H1 (cell line): ENCODE data around the gene BTRC. TPM values are rescaled to one million over a fixed set of nuclear protein-coding genes. Genes with fewer than 3 reads are reported as not detected.

ENCODE experiments used
- CTCF ChIA-PET: fragments of 300-600 bp; sonication (Branson Sonifier 250); formaldehyde crosslinking; loops from one replicate; lab custom pipeline; 2021; ENCODE audit not compliant: partially characterized antibody; lab: Charles Lee
- POLR2A ChIA-PET: fragments of 300-600 bp; sonication (Branson Sonifier 250); formaldehyde crosslinking; loops from one replicate; lab custom pipeline; 2021; ENCODE audit warnings: inconsistent platforms; ENCODE audit not compliant: partially characterized antibody; lab: Charles Lee
- DNase-seq, 2 experiments: peaks; one replicate each; pipeline versions ENCODE4 v3.0.0 to v3.0.0-alpha.2; 2010 to 2022; ENCODE audit warnings: low spot score in 2 of 2, low read depth in 1 of 2, mixed read lengths in 1 of 2
- FAIRE-seq: peaks from 2 replicates; lab custom pipeline; 2011; peaks lifted over from hg19 to GRCh38; lab: Jason Lieb, UNC
- H2AFZ ChIP-seq: 2 replicates; pipeline ENCODE4 v1.8.1; 2012; ENCODE audit warnings: low read length, inconsistent platforms
- H2AK5ac ChIP-seq: 2 replicates; pipeline ENCODE4 v1.6.1; 2013; ENCODE audit warnings: low read depth, low read length
- H2BK120ac ChIP-seq: replicated peaks from 2 replicates; pipeline ENCODE3; 2013; ENCODE audit warnings: low read depth, low read length, inconsistent platforms
- H2BK12ac ChIP-seq: 2 replicates; pipeline ENCODE4 v1.6.1; 2013; ENCODE audit warnings: low read depth, low read length
- H2BK15ac ChIP-seq: 2 replicates; pipeline ENCODE4 v1.6.1; 2013; ENCODE audit warnings: low read length
- H2BK20ac ChIP-seq: 2 replicates; pipeline ENCODE4 v1.6.1; 2013; ENCODE audit warnings: low read length
- H2BK5ac ChIP-seq: 2 replicates; pipeline ENCODE4 v1.6.1; 2013; ENCODE audit warnings: low read depth, low read length
- H3K14ac ChIP-seq: 2 replicates; pipeline ENCODE4 v1.6.1; 2013; ENCODE audit warnings: inconsistent platforms; ENCODE audit not compliant: insufficient read length
- H3K18ac ChIP-seq: 2 replicates; pipeline ENCODE4 v1.6.1; 2013; ENCODE audit warnings: low read length; ENCODE audit errors: extremely low read depth
- H3K23ac ChIP-seq: 2 replicates; pipeline ENCODE4 v1.6.1; 2013; ENCODE audit warnings: inconsistent platforms; ENCODE audit not compliant: insufficient read length
- H3K23me2 ChIP-seq: 2 replicates; pipeline ENCODE4 v1.6.1; 2013; ENCODE audit warnings: low read depth, low read length
- H3K27ac ChIP-seq: 2 replicates; pipeline ENCODE4 v1.6.1; 2011; ENCODE audit warnings: low read depth, low read length, inconsistent platforms
- H3K27me3 ChIP-seq, 4 experiments: replicated peaks in 1 of 4; 1 replicate in 1 of 4; 2 replicates in 3 of 4; pipeline versions ENCODE4 v1.6.1 to v1.8.1; 2011 to 2013; ENCODE audit warnings: low read length in 3 of 4, mild to moderate bottlenecking in 3 of 4, inconsistent platforms in 2 of 4, mixed read lengths in 2 of 4, moderate library complexity in 1 of 4; ENCODE audit not compliant: control insufficient read depth in 3 of 4, insufficient read depth in 3 of 4; ENCODE audit errors: extremely low read depth in 1 of 4
- H3K36me3 ChIP-seq, 4 experiments: 2 replicates each; pipeline versions ENCODE4 v1.6.1 to v1.8.1; 2011 to 2013; ENCODE audit warnings: mild to moderate bottlenecking in 4 of 4, low read length in 3 of 4, moderate library complexity in 2 of 4, control low read depth in 1 of 4, inconsistent platforms in 1 of 4; ENCODE audit not compliant: insufficient read depth in 4 of 4, control insufficient read depth in 2 of 4
- H3K4ac ChIP-seq: replicated peaks from 2 replicates; pipeline ENCODE3; 2013; ENCODE audit warnings: low read length, low read depth, mixed read lengths, inconsistent platforms; ENCODE audit not compliant: insufficient read length
- H3K4me1 ChIP-seq, 4 experiments: replicated peaks in 1 of 4; 1 replicate in 1 of 4; 2 replicates in 3 of 4; pipeline versions ENCODE4 v1.6.1 to v1.8.1; 2011 to 2013; ENCODE audit warnings: low read length in 3 of 4, inconsistent platforms in 2 of 4, mixed read lengths in 1 of 4; ENCODE audit not compliant: insufficient read depth in 4 of 4, control insufficient read depth in 3 of 4
- H3K4me2 ChIP-seq, 2 experiments: 2 replicates each; pipeline versions ENCODE4 v1.6.1 to v1.8.1; 2011 to 2013; ENCODE audit warnings: low read depth in 2 of 2, low read length in 2 of 2, control low read depth in 1 of 2, inconsistent platforms in 1 of 2, mild to moderate bottlenecking in 1 of 2; ENCODE audit not compliant: insufficient read depth in 1 of 2
- H3K4me3 ChIP-seq, 4 experiments: fragments of 200-600, 300-600 bp in 1 of 4; sonication (generic), shearing (Covaris generic), sonication (Bioruptor Twin) in 1 of 4; 2 replicates each; pipeline versions ENCODE4 v1.5.1 to v1.8.1; 2011 to 2016; ENCODE audit warnings: low read length in 4 of 4, low read depth in 3 of 4, control low read depth in 2 of 4, inconsistent platforms in 2 of 4, mild to moderate bottlenecking in 2 of 4, mixed read lengths in 1 of 4, moderate library complexity in 1 of 4; ENCODE audit not compliant: insufficient read depth in 2 of 4; ENCODE audit errors: extremely low read depth in 1 of 4
- H3K56ac ChIP-seq: replicated peaks from 2 replicates; pipeline ENCODE3; 2013; ENCODE audit warnings: low read depth, mild to moderate bottlenecking, mixed read lengths, low read length, inconsistent platforms; ENCODE audit not compliant: insufficient read length
- H3K79me1 ChIP-seq: 2 replicates; pipeline ENCODE4 v1.6.1; 2013; ENCODE audit warnings: low read depth, low read length, control low read depth
- H3K79me2 ChIP-seq, 2 experiments: 2 replicates each; pipeline versions ENCODE4 v1.6.1 to v1.8.1; 2012 to 2013; ENCODE audit warnings: low read length in 2 of 2, mild to moderate bottlenecking in 2 of 2, inconsistent platforms in 1 of 2; ENCODE audit not compliant: insufficient read depth in 2 of 2, control insufficient read depth in 1 of 2
- H3K9ac ChIP-seq, 4 experiments: replicated peaks in 1 of 4; 1 replicate in 1 of 4; 2 replicates in 3 of 4; pipeline versions ENCODE4 v1.6.1 to v1.8.1; 2011 to 2013; ENCODE audit warnings: low read depth in 3 of 4, low read length in 3 of 4, control low read depth in 2 of 4, mild to moderate bottlenecking in 2 of 4, moderate library complexity in 2 of 4, inconsistent platforms in 1 of 4; ENCODE audit errors: extremely low read depth in 1 of 4
- H3K9me3 ChIP-seq, 2 experiments: 2 replicates each; pipeline versions ENCODE4 v1.6.1 to v1.8.1; 2012 to 2013; ENCODE audit warnings: mild to moderate bottlenecking in 2 of 2, moderate library complexity in 2 of 2, control low read depth in 1 of 2, inconsistent platforms in 1 of 2, low read depth in 1 of 2, low read length in 1 of 2, mixed read lengths in 1 of 2; ENCODE audit not compliant: insufficient read depth in 2 of 2
- H4K20me1 ChIP-seq, 2 experiments: replicated peaks in 1 of 2; 2 replicates each; pipeline versions ENCODE3 to v1.8.1; 2011 to 2013; ENCODE audit warnings: inconsistent platforms in 2 of 2, low read length in 2 of 2, mild to moderate bottlenecking in 1 of 2; ENCODE audit not compliant: insufficient read depth in 2 of 2, control insufficient read depth in 1 of 2
- H4K5ac ChIP-seq: 2 replicates; pipeline ENCODE4 v1.6.1; 2013; ENCODE audit warnings: low read length, low read depth, mixed read lengths, inconsistent platforms; ENCODE audit not compliant: insufficient read length
- H4K8ac ChIP-seq: 2 replicates; pipeline ENCODE4 v1.8.0; 2013; ENCODE audit warnings: mild to moderate bottlenecking, moderate library complexity, low read length, inconsistent platforms; ENCODE audit not compliant: insufficient read depth; ENCODE audit errors: extremely low read depth
- H4K91ac ChIP-seq: replicated peaks from 2 replicates; pipeline ENCODE3; 2013; ENCODE audit warnings: low read length, mixed read lengths, inconsistent platforms; ENCODE audit not compliant: insufficient read length
- BRCA1 ChIP-seq: IDR thresholded peaks from 2 replicates; pipeline ENCODE4 v1.6.1; 2012; ENCODE audit warnings: low read depth, low read length, improper control_type of control experiment
- GABPA ChIP-seq: IDR thresholded peaks from 2 replicates; pipeline ENCODE4 v1.6.1; 2011; ENCODE audit warnings: mild to moderate bottlenecking, low read length, moderate library complexity, borderline replicate concordance; ENCODE audit not compliant: insufficient read depth
- POLR2AphosphoS5 ChIP-seq: IDR thresholded peaks from 2 replicates; pipeline ENCODE4 v1.6.1; 2011; ENCODE audit warnings: low read depth, low read length
- RXRA ChIP-seq: IDR thresholded peaks from 2 replicates; pipeline ENCODE4 v1.6.1; 2011; ENCODE audit warnings: low read depth, mild to moderate bottlenecking, low read length, moderate library complexity; ENCODE audit not compliant: insufficient read depth
- SP4 ChIP-seq: IDR thresholded peaks from 2 replicates; pipeline ENCODE4 v1.6.1; 2012; ENCODE audit warnings: low read length, inconsistent platforms
- WGBS, 2 experiments: shearing (Covaris generic) in 1 of 2; methylation state at CpG; one replicate each; pipeline versions ENCODE4 v1.1.6 to v1.1.7; 2013 to 2015; ENCODE audit warnings: low lambda C conversion rate in 2 of 2, mixed read lengths in 2 of 2, inconsistent platforms in 1 of 2, low coverage in 1 of 2, missing lambda C conversion rate in 1 of 2; ENCODE audit not compliant: insufficient replicate concordance in 2 of 2, insufficient coverage in 1 of 2, insufficient read length in 1 of 2; ENCODE audit errors: extremely low coverage in 1 of 2, missing lambda C conversion rate in 1 of 2; 5-methylcytosine and 5-hydroxymethylcytosine counted together
- polyA plus RNA-seq, 7 experiments: library from polyadenylated mRNA; depleted of rRNA in 3 of 7; stranded (reverse) in 5 of 7; unstranded in 2 of 7; fragments of >200 nt in 5 of 7; fragments of 200-250 nt in 2 of 7; gene quantifications; 1 replicate in 5 of 7; 2 replicates in 1 of 7; 4 replicates in 1 of 7; pipeline versions ENCODE4 v1.2.1 to v1.2.3, GENCODE V29; 2011 to 2013; ENCODE audit warnings: missing spikeins in 2 of 7, mixed read lengths in 2 of 7
- total RNA-seq: library from RNA; stranded (reverse); fragmentation: NEBNext Ultra II Directional; extraction: Animal tissue kit (Norgen Biotek cat#: 25700); gene quantifications from 2 replicates; pipeline ENCODE4 v1.2.1, GENCODE V29; 2021

BTRC gene
- total and polyA plus RNA-seq, 2 of the 8 experiments (the other 6 are each of a cell fraction or from before 2014, with no cell fraction given): 9.9 to 24.7 TPM

DNA sequence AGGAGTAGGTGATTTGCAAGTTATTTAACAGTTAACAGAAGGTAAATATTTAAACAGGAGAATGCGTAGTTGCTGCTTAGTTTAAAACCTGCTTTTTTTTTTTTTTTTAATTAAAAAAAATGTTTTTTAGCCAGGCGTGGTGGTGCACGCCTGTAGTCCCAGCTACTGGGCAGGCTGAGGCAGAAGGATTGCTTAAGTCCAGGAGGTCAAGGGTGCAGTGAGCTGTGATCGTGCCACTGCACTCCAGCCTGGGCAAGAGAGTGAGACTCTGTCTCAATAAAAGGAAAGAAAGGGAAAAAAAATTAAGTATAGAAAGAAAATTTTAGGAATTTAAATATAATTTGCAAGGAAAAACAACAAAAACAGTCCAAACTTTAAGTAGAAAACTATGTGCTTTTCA is 71.6 kb downstream of the BTRC start:
- Histone ChIP-seq H4K91ac (no peak overlapping the region), H2BK5ac (no peak overlapping the region), H3K56ac (no peak overlapping the region), H2BK12ac (no peak overlapping the region), H3K4me2 (no peak overlapping the region), H3K14ac (no peak overlapping the region), H3K4me3 (no peak overlapping the region), H2BK15ac (no peak overlapping the region), H3K36me3 (no peaks in the 10 kb centered on the region), H3K4ac (no peak overlapping the region), H2BK20ac (no peak overlapping the region), H3K9me3 (no peaks in the 10 kb centered on the region), H3K23ac (no peak overlapping the region), H3K27me3 (no peaks in the 10 kb centered on the region), H2BK120ac (no peak overlapping the region), H3K79me2 (no peaks in the 10 kb centered on the region; a peak in 1 of 4 replicates), H3K4me1 (no peaks in the 10 kb centered on the region), H3K27ac (no peak overlapping the region), H2AK5ac (no peak overlapping the region), H3K18ac (no peak overlapping the region), H4K8ac (no peak overlapping the region), H3K9ac (no peak overlapping the region), H3K23me2 (no peaks in the 10 kb centered on the region), H2AFZ (no peak overlapping the region), H3K79me1 (peaks cover 2% of the 10 kb centered on the region; the same call in 1 of the 2 replicates), H4K20me1 (no peaks in the 10 kb centered on the region), H4K5ac (no peak overlapping the region)
- FAIRE-seq: no peak
- ChIA-PET CTCF (interaction anchor here (1.0 to 3.5 kb wide), 3 partner anchors 16 to 141 kb away, joined by 3 to 16 read pairs (median 4); no protein-coding TSS in a partner anchor), POLR2A (interaction anchor here (0.6 to 0.7 kb wide), 2 partner anchors 21 to 142 kb away, joined by 3 read pairs; no protein-coding TSS in a partner anchor)
- 94% methylated on average over 4 of the region's 4 CpGs; no CpG with 5 or more reads in 1 of the 2 experiments for WGBS, 2 experiments
- no peak for TF ChIP-seq SP4
- no peak for TF ChIP-seq RXRA
- no peak for TF ChIP-seq BRCA1
- TF ChIP-seq POLR2AphosphoS5: no peak
- TF ChIP-seq GABPA: no peak
- DNase-seq: no peak
